Measurements from ENCODE around the gene CXCL11. TPM values are rescaled to one million over a fixed set of nuclear protein-coding genes. Genes with fewer than 3 reads are reported as not detected.

CXCL11 gene
- polyA plus RNA-seq, 1 of the 3 experiments (the other 2 are of a cell fraction): not detected

GRCh38 chr4:76012388-76012801 is 23.5 kb downstream of the CXCL11 start (continued):
- no peak for TF ChIP-seq FOXM1 (IDR thresholded peaks at IDR 0.05; ENCODE audit: low read depth)
- no peak for TF ChIP-seq USF2 (IDR thresholded peaks at IDR 0.05; ENCODE audit: borderline replicate concordance, low read depth, low read length)
- no peak for TF ChIP-seq RCOR1 (IDR thresholded peaks at IDR 0.05; ENCODE audit: low read length)
- no peak for TF ChIP-seq MXI1 (IDR thresholded peaks at IDR 0.05; ENCODE audit: low read depth, low read length)
- no peak for TF ChIP-seq ELF1 (IDR thresholded peaks at IDR 0.05)
- no peak for TF ChIP-seq JUND (IDR thresholded peaks at IDR 0.05)
- no peak for TF ChIP-seq IRF3 (IDR thresholded peaks at IDR 0.05; ENCODE audit: low read depth, low read length)

DNA sequence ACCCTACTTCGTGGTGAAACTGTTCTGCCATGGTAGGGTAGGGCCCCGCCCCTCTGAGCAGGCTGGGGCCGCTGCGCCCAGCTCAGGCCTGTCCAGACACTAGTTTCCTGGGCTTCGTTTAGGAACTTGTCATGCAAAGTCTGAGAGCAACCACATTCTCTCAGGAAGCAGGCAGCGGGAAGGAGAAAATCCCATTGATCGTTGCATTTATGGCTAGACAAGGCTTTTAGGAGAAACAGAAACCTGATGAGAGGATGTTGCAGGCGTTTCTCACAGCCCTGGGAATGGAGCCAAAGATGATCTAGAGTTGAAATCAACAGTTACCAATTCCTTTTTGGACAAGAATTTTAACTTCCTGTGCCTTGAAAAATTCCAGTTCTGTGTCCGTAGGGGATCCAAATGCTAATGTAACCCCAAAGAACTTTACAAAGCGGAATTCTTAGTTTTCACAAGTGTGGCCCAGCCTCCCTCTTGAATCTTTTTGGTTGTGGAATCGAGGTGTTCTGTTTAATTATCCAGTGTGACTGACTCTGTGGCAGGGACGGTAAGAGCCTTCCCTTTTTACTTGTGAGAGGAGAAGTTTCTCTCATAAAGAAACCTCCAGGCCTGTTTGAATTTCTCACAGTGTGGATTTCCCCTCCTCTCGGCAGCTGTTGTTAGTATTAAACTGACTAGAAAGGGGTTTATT is 24.0 kb downstream of the CXCL11 start:
- TF ChIP-seq, protein P1, sequence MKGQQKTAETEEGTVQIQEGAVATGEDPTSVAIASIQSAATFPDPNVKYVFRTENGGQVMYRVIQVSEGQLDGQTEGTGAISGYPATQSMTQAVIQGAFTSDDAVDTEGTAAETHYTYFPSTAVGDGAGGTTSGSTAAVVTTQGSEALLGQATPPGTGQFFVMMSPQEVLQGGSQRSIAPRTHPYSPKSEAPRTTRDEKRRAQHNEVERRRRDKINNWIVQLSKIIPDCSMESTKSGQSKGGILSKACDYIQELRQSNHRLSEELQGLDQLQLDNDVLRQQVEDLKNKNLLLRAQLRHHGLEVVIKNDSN (IDR thresholded peaks at IDR 0.05; ENCODE audit: borderline replicate concordance, low read depth): no peak
- peak; percentile 55; the same call in 1 of the 2 replicates for TF ChIP-seq NFIC (IDR thresholded peaks at IDR 0.05; ENCODE audit: borderline replicate concordance)
- Histone ChIP-seq H3K4me3 (ENCODE audit: low read depth in 2 of 2, low read length in 1 of 2) (no peak overlapping the region), H3K9me2 (no peaks in the 10 kb centered on the region), H3K9me3 (no peaks in the 10 kb centered on the region), H3K27ac (ENCODE audit: low read depth in 2 of 2, low read length in 1 of 2) (peak overlapping the region in 1 of 2 experiments; percentile 20; a peak in 1 of 4 replicates), H3K36me3 (replicated peaks in 1 of 2; ENCODE audit: control insufficient read depth in 1 of 2, insufficient read depth in 2 of 2, low read length in 1 of 2) (no peaks in the 10 kb centered on the region), H3K79me2 (ENCODE audit: insufficient read depth) (no peaks in the 10 kb centered on the region), H3K9ac (no peak overlapping the region), H3K4me2 (0 out of 2 replicates have a peak overlapping the region, but pooled peaks have one; percentile 5), H4K20me1 (ENCODE audit: insufficient read depth) (no peaks in the 10 kb centered on the region), H3K4me1 (ENCODE audit: control insufficient read depth in 1 of 2, insufficient read depth in 2 of 2, low read depth in 1 of 2, low read length in 1 of 2) (peaks cover 0 to 5% of the 10 kb centered on the region in 2 experiments; a peak in 1 of 4 replicates), H3K27me3 (ENCODE audit: insufficient read depth) (no peaks in the 10 kb centered on the region), H2AFZ (ENCODE audit: low read depth) (peak overlapping the region; percentile 70; the same call in 1 of the 2 replicates), H3F3A (replicated peaks; ENCODE audit: insufficient read depth) (peaks cover 3% of the 10 kb centered on the region)
- 64% methylated on average over 13 of the region's 13 CpGs for WGBS (ENCODE audit: low lambda C conversion rate)
- POLR2A ChIA-PET: no interaction called here
- CTCF ChIA-PET: interaction anchor here (1.0 kb wide), 1 partner anchor 16 kb away, joined by 4 read pairs; no protein-coding TSS in a partner anchor
- DNase-seq: peak; percentile 13

DNA sequence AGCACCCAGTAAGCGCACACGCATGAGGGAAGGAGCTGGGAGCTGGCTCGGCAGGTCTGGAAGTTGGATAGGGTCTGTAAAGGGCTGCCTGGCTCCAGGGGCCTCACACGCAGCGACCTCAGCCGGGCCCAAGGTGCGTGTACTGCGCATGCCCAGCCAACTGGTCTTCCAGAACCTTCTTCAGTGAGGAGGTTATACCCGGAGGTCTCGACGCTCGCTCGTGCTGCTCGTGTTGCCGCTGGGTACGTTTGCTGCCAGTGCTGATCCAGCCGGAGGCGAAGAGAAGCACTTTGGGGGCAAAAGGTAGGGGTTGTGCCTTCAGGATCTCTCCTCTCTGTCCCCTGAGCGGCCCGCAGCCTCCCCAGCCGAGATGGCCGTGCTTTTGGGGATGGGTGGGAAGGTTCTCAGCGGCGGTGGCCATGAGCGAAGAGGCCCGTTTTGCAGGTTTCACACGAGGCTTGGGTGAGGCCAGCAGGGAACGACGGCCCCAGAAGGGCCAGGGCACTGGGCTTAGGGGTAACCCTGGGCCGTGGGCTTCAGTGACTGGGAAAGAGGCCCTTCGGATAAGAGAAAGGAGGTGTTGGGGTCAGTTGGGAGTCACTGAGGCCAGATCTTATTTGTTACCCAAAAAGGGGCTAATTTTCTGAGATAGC is 24.7 kb downstream of the CXCL11 start:
- no peak for DNase-seq
- Histone ChIP-seq H3K27ac (ENCODE audit: low read depth in 2 of 2, low read length in 1 of 2) (no peak overlapping the region), H2AFZ (ENCODE audit: low read depth) (no peak overlapping the region), H3K79me2 (ENCODE audit: insufficient read depth) (no peaks in the 10 kb centered on the region), H3K9ac (no peak overlapping the region), H3F3A (replicated peaks; ENCODE audit: insufficient read depth) (peaks cover 3% of the 10 kb centered on the region), H4K20me1 (ENCODE audit: insufficient read depth) (no peaks in the 10 kb centered on the region), H3K4me2 (no peak overlapping the region), H3K4me3 (ENCODE audit: low read depth in 2 of 2, low read length in 1 of 2) (no peak overlapping the region), H3K4me1 (ENCODE audit: control insufficient read depth in 1 of 2, insufficient read depth in 2 of 2, low read depth in 1 of 2, low read length in 1 of 2) (peaks cover 0 to 5% of the 10 kb centered on the region in 2 experiments; a peak in 1 of 4 replicates), H3K9me3 (no peaks in the 10 kb centered on the region), H3K9me2 (no peaks in the 10 kb centered on the region), H3K27me3 (ENCODE audit: insufficient read depth) (no peaks in the 10 kb centered on the region), H3K36me3 (replicated peaks in 1 of 2; ENCODE audit: control insufficient read depth in 1 of 2, insufficient read depth in 2 of 2, low read length in 1 of 2) (no peaks in the 10 kb centered on the region)
- TF ChIP-seq REST (IDR thresholded peaks at IDR 0.05; ENCODE audit: low read depth, low read length): no peak
- TF ChIP-seq, protein P2, sequence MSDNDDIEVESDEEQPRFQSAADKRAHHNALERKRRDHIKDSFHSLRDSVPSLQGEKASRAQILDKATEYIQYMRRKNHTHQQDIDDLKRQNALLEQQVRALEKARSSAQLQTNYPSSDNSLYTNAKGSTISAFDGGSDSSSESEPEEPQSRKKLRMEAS (IDR thresholded peaks at IDR 0.05; ENCODE audit: low read depth): no peak
- TF ChIP-seq TEAD4 (IDR thresholded peaks at IDR 0.05; ENCODE audit: borderline replicate concordance, insufficient read depth): no peak
- TF ChIP-seq YY1 (IDR thresholded peaks at IDR 0.05; ENCODE audit: low read depth): no peak
- TF ChIP-seq FOSL2 (IDR thresholded peaks at IDR 0.05; ENCODE audit: borderline replicate concordance, low read depth): no peak
- TF ChIP-seq GATA2 (CRISPR knock-in tag; IDR thresholded peaks at IDR 0.05): no peak
- TF ChIP-seq NRF1 (IDR thresholded peaks at IDR 0.05; ENCODE audit: low read depth, low read length): no peak
- 89% methylated on average over 19 of the region's 31 CpGs for WGBS (ENCODE audit: low lambda C conversion rate)
- CTCF ChIA-PET: no interaction called here
- POLR2A ChIA-PET: no interaction called here
